GM12872 (cell line): ENCODE measurements around the gene ARHGAP45.

Experiments used
- CTCF ChIP-seq: IDR thresholded peaks from 3 replicates; pipeline ENCODE4 v1.5.1; 2011; ENCODE audit warnings: low read depth, mild to moderate bottlenecking, low read length, moderate library complexity; ENCODE audit not compliant: insufficient read depth

The ARHGAP45 gene

GRCh38 chr19:1128106-1128505, 61.1 kb downstream of the ARHGAP45 start:
- TF ChIP-seq CTCF: no peak

GRCh38 chr19:1129535-1129934, 62.6 kb downstream of the ARHGAP45 start:
- no peak for TF ChIP-seq CTCF

- TF ChIP-seq CTCF: no peak
These were observed 64.1 kb downstream of the ARHGAP45 start for GRCh38 chr19:1130771-1131717.

- TF ChIP-seq CTCF: 0 out of 3 replicates have a peak, but pooled peaks have one; percentile 5
These were observed 65.0 kb downstream of the ARHGAP45 start for GRCh38 chr19:1131718-1132551.

GRCh38 chr19:1132552-1133383, 65.8 kb downstream of the ARHGAP45 start:
- TF ChIP-seq CTCF: no peak

- TF ChIP-seq CTCF: no peak
These were observed 66.5 kb downstream of the ARHGAP45 start for GRCh38 chr19:1133471-1133929.
